ENCODE results near the gene HMOX2.
A peak's percentile ranks its signal among the peaks of the same experiment; 100 is the strongest.

The HMOX2 gene

GRCh38 chr16:4525634-4526277 is 49.6 kb downstream of the HMOX2 start:
- DNase-seq: no peak

DNA sequence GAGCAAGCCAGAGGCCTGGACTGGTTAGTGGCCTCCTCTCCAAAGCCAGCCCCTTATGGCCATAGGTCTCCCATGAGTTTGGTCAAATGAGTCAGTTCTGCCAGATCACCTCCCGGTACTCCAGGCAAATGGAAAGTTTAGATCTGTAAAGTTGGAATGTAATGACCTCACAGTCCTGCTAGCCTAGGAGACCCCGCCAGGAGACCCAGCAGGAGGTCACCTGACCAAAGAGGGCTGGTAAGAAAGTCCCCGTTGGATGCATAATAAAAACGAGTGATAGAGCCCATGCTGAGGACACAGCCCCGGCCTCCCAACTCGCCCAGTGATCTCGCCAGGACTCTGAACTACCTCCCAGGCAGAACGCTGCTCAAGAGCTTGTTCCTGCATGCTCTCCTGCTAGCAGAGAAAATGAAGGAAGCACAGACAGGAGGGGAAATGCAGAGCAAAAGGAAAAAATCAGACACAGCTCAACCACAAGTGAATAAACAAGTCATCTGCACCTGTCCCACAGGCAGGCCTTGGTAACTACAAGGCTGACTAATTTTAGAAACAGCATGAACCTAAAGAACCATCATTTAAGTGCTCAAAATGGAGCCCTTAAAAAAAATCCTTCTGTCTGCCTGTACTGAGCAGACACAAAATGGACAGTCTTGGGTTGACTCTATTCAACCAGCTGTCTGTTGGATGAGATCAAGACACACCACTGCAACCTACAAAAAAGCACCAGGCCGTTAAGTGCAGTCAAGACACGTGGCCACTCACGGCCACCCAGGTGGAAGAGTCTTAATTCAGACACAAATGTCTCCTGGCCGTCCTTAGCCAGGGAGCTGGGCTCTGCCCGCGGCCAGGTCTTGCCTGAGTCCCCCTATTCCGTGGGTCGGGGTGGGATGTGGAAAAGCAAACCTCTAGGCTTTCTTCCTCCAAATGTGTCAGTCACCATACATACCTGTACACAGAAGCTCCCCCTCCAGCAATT is 53.2 kb downstream of the HMOX2 start:
- DNase-seq: no peak

- DNase-seq: no peak
These were observed 55.6 kb downstream of the HMOX2 start for GRCh38 chr16:4531811-4532210.

DNA sequence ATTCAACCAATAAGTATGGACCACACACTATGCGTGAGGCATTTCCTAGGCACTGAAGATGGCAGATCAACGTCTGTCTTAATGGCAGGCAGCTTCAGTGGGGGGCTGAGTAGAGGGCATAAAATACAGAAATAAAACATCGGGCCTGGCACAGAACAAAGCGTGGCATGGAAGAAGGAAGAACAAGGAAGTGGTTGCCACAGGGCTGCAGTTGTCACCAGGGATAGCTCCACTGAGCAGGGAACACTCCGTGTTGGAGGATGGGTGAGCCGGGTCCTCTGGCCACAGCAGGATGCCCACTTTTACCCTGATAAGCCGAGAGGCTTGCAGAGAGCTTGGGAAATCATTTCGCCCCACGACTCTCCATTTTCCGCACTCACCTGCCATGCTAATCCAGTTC is 56.0 kb downstream of the HMOX2 start:
- no peak for DNase-seq

GRCh38 chr16:4533490-4533889 is 57.3 kb downstream of the HMOX2 start:
- DNase-seq: no peak

GRCh38 chr16:4534151-4534790 is 58.1 kb downstream of the HMOX2 start:
- no peak for DNase-seq

DNA sequence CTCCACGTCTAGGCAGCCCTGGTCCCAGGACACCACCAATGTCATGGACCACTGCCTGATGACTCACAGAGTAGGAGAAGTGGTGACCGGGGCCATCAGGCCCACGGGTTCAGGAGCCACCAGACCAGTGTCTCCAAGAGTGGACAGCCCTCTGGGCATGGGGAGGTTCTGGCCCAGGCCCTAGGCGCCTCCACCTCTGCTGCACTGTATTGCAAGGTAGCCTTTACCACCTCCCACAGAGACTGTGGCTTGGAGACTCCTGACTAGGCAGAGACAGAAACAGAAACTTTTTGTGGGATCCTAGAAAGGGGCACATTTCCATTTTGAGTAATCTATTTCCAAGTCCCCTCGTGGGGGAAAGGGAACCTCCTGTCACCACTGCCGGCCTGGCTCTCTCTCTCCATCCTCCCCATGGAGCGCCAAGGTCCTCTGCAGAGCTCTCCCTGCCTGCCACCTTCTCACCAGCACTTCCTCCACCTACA is 59.5 kb downstream of the HMOX2 start:
- DNase-seq: no peak

DNA sequence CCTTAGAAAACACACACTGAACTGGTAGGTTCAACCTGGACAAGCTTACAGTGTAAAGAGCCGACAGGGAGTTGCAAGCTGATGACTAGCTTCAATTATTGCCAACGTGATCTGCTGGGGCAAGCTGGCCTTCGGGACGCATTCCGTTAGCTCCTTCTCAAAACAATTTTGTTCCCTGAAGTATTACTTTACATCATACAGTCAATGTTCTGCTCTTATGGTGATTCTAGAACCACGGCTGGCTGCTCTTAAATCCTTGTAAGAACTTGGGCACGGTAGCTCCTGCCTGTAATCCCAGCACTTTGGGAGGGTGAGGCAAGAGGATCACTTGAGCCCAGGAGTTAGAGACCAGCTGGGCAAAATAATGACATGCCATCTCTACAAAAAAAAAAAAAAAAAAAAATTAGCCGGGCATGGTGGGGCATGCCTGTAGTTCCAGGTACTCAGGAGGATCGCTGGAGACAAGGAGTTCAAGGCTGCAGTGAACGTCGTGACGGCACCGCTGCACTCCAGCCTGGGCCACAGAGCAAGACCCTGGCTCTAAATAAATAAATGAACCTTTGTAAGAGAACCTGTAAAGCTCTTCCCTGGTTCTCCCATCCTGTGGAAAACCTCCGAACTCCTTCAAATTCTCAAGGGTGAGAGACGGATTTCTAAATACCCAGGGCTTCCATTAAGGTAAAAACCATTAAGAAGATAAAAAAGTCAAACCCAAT is 60.4 kb downstream of the HMOX2 start:
- no peak for DNase-seq

DNA sequence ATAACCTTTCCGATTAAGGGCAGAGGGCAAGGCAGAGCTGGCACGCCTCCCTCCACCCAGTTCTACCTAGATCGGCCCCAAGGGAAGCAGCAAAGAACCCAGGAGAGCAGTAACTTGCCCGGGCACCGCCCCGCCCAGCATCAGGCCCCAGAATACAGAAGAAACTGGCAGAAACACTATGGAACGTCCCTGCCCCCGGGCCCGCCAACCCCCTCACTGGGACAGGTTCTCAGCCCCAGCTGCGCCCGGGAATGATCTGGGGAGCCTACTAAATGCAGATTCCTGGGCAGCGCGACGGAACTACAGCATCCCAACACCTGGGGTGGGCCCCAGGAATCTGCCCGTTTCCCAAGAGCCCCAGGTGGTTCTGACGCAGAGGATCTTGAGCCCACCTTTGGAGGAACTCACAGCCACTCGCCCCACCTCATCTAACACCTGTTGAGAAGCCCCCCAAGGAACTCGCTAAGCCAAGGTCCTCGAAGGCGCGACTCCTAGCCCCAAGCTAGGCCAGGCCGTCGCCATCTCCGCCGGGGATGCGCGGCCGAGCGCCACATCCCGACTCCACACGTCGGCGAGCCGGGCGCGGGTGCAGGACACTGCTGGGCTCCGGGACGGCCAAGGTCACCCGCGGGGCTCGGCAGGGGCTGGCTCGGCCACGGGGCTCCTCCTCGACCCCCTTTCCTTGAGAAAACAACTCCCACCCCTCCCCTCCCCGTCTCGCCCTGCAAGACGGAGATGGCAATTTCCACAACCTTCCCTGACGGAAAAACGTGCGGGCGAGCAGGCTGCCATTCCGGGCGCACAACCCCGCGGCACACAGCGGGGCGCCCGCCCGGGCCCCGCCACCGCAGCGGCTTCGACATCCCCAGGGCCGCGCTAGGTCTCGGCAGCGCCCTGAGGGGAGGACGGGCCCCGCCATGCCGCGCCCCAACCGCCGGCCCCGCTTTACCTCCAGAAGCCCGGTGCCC is 61.5 kb downstream of the HMOX2 start:
- DNase-seq: no peak

- peak; percentile 94 for DNase-seq
These were observed 62.4 kb downstream of the HMOX2 start, which contains the start of gene CDIP1 for GRCh38 chr16:4538350-4539235. TSS of gene CDIP1 (minus strand) at chr16:4538773. CDS start at chr16:4514130, 24,643 bp downstream.

DNA sequence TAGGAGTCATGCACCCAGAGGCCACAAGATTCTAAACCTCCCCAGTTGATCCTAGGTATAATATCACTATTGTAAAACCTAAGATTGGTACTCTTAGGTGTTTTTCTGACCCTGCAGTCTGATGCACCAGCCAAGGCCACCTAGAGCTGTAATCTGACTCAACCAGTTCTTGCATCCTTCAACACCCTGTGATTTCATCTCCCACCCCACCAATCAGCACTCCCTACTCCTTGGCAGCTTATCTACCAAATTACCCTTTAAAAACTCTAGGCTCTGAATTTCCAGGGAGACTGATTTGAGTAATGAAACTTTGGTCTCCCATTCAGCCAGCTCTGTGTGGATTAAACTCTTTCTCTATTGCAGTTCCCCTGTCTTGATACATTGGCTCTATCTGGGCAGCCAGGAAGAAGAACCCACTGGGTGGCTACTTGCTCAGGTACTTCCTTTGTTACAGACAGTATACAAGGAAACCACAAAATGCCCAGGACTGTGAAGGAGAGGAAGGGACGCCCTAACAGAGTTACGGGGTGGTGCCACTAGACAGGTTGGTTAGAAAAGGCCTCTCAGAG is 63.6 kb downstream of the HMOX2 start:
- DNase-seq: no peak

GRCh38 chr16:4544473-4544872 is 68.3 kb downstream of the HMOX2 start:
- no peak for DNase-seq

GRCh38 chr16:4548124-4548523 is 71.9 kb downstream of the HMOX2 start:
- no peak for DNase-seq

DNA sequence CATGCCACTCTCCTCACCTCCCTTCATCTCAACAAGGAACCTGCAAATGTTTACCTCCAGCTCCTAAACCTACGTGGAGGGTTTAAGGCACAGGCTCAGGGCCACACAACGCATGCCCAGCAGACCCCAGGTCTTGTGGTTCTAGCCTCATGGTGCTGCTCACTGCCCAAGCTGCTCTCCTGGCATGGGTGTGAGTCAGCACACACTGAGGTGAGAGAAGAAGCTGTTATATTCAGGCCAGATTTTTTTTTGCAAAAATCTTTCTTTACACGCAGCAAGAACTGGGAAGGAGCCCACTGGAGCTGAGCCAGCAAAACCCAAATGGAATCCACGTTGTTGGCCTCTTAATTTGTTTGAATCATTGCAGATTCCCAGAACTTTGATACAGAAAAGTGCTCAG is 74.4 kb downstream of the HMOX2 start:
- no peak for DNase-seq

DNA sequence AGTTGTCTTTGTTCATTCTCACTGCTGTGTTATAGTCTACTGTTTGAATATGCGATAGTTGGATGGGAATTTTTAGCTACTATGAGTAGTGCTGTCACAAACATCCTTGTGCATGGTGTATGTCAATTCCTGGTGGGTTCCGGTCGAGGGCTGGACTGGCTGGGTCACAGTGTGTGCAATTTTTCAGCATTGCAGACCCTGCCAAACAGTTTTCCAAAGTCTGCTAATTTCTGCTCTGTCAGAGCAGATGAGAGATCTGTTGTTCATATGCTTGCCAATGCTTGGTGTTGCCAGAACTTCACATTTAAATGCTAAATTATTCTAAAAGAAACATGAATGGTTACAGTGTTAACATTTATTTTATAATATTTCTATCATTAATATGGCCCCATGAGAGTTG is 76.3 kb downstream of the HMOX2 start:
- no peak for DNase-seq

GRCh38 chr16:4556112-4556511 is 79.9 kb downstream of the HMOX2 start, which contains the start of gene C16orf96:
TSS of gene C16orf96 (plus strand) at chr16:4556340. CDS start at chr16:4556490, 150 bp downstream.
- DNase-seq: no peak

GRCh38 chr16:4556580-4556979 is 80.4 kb downstream of the HMOX2 start:
- DNase-seq: no peak

DNA sequence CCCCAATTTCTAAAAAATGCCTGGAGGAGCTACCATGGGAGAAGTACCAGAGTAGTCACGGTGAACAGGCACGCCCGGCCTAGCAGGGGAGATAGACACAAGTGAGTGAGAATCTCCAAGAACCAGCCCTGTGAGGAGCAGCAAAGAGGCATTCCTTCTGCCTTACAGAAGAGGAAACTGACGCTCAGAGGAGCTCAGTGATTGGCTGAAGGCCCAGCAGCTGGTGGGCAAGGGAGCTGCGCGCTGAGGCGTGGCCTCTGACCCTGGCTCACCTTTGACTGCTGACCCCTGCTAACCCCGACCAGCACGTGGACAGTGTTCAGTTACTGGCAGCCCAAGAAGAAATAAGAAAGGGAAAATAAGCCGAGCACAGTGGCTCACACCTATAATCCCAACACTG is 81.8 kb downstream of the HMOX2 start:
- DNase-seq: no peak
